GM12892 (cell line): ENCODE results near the gene IQCF6.
"Not testable (repeated sequence)": the region's sequence is repeated elsewhere in the genome, so short reads cannot be mapped to it uniquely, and the experiment has no call there.

ENCODE experiments used
- POLR2A ChIP-seq: IDR thresholded peaks from 2 replicates; pipeline ENCODE4 v1.6.1; 2011; ENCODE audit warnings: low read depth, low read length, control low read depth
- POLR2AphosphoS5 ChIP-seq: IDR thresholded peaks from 2 replicates; pipeline ENCODE4 v1.6.1; 2011; ENCODE audit warnings: low read depth, low read length, control low read depth
- TAF1 ChIP-seq: IDR thresholded peaks from 2 replicates; pipeline ENCODE4 v1.6.1; 2011; ENCODE audit warnings: low read depth, mild to moderate bottlenecking, control low read depth, low read length, borderline replicate concordance

- TF ChIP-seq POLR2A, POLR2AphosphoS5, TAF1: not testable (repeated sequence)
Measured at GRCh38 chr3:51787576-51787975, 8.5 kb upstream of the IQCF6 start.
